Trophoblast cell (in vitro differentiated cells and primary cell): ENCODE measurements around the gene GTF2IRD1.
A peak's percentile ranks its signal among the peaks of the same experiment; 100 is the strongest.
"Not testable (repeated sequence)": the region's sequence is repeated elsewhere in the genome, so short reads cannot be mapped to it uniquely, and the experiment has no call there.

Experiments used
- DNase-seq, 2 donors: peaks; one replicate each; pipeline ENCODE4 v3.0.0-alpha.2; 2016
- H2AFZ ChIP-seq: 2 replicates; pipeline ENCODE4 v1.6.1; 2013; ENCODE audit warnings: low read length, moderate library complexity, mild to moderate bottlenecking; ENCODE audit not compliant: insufficient read depth, poor library complexity
- H2AK5ac ChIP-seq: 2 replicates; pipeline ENCODE4 v1.6.1; 2013; ENCODE audit warnings: mild to moderate bottlenecking, low read length
- H2BK120ac ChIP-seq: 2 replicates; pipeline ENCODE4 v1.6.1; 2013; ENCODE audit warnings: low read length, mild to moderate bottlenecking, moderate library complexity; ENCODE audit not compliant: insufficient read depth, poor library complexity
- H2BK12ac ChIP-seq: 2 replicates; pipeline ENCODE4 v1.6.1; 2013; ENCODE audit warnings: mild to moderate bottlenecking, low read length, moderate library complexity
- H2BK5ac ChIP-seq: 2 replicates; pipeline ENCODE4 v1.6.1; 2013; ENCODE audit warnings: low read length, low read depth, moderate library complexity, mild to moderate bottlenecking; ENCODE audit not compliant: poor library complexity
- H3K14ac ChIP-seq: 2 replicates; pipeline ENCODE4 v1.6.1; 2013; ENCODE audit warnings: mild to moderate bottlenecking, low read length
- H3K18ac ChIP-seq: 2 replicates; pipeline ENCODE4 v1.6.1; 2013; ENCODE audit warnings: mild to moderate bottlenecking, low read length
- H3K23ac ChIP-seq: 2 replicates; pipeline ENCODE4 v1.6.1; 2013; ENCODE audit warnings: low read length
- H3K27ac ChIP-seq: 2 replicates; pipeline ENCODE4 v1.5.1; 2013; ENCODE audit warnings: low read depth, mild to moderate bottlenecking, inconsistent platforms, low read length, moderate library complexity
- H3K27me3 ChIP-seq: 2 replicates; pipeline ENCODE4 v1.6.1; 2013; ENCODE audit warnings: inconsistent platforms, mild to moderate bottlenecking, low read length, moderate library complexity; ENCODE audit not compliant: insufficient read depth
- H3K36me3 ChIP-seq, 2 experiments: 1 replicate in 1 of 2; 2 replicates in 1 of 2; pipeline ENCODE4 v1.6.1; 2013; ENCODE audit warnings: low read length in 2 of 2, mild to moderate bottlenecking in 2 of 2, moderate library complexity in 1 of 2; ENCODE audit not compliant: insufficient read depth in 2 of 2, control insufficient read depth in 1 of 2
- H3K4ac ChIP-seq: 2 replicates; pipeline ENCODE4 v1.6.1; 2013; ENCODE audit warnings: low read depth, mild to moderate bottlenecking, low read length, moderate library complexity
- H3K4me1 ChIP-seq, 2 experiments: 1 replicate in 1 of 2; 2 replicates in 1 of 2; pipeline ENCODE4 v1.6.1; 2013; ENCODE audit warnings: low read length in 2 of 2, mild to moderate bottlenecking in 2 of 2, moderate library complexity in 1 of 2; ENCODE audit not compliant: insufficient read depth in 2 of 2, control insufficient read depth in 1 of 2
- H3K4me2 ChIP-seq: 2 replicates; pipeline ENCODE4 v1.6.1; 2013; ENCODE audit warnings: inconsistent platforms, mild to moderate bottlenecking, low read length, moderate library complexity
- H3K4me3 ChIP-seq: 2 replicates; pipeline ENCODE4 v1.5.1; 2013; ENCODE audit warnings: mild to moderate bottlenecking, low read depth, low read length, inconsistent platforms
- H3K79me1 ChIP-seq: one replicate; pipeline ENCODE4 v1.6.1; 2013; ENCODE audit warnings: low read length
- H3K79me2 ChIP-seq: 2 replicates; pipeline ENCODE4 v1.6.1; 2013; ENCODE audit warnings: low read length, mild to moderate bottlenecking; ENCODE audit not compliant: control insufficient read depth, insufficient read depth, poor library complexity
- H3K9ac ChIP-seq: 2 replicates; pipeline ENCODE4 v1.6.1; 2013; ENCODE audit warnings: mild to moderate bottlenecking, low read length
- H3K9me3 ChIP-seq: 2 replicates; pipeline ENCODE4 v1.6.1; 2013; ENCODE audit warnings: low read depth, mild to moderate bottlenecking, control low read depth, inconsistent platforms, low read length; ENCODE audit not compliant: insufficient read depth
- H4K12ac ChIP-seq: 2 replicates; pipeline ENCODE4 v1.6.1; 2013; ENCODE audit warnings: low read depth, mild to moderate bottlenecking, low read length, moderate library complexity
- H4K8ac ChIP-seq: 2 replicates; pipeline ENCODE4 v1.6.1; 2013; ENCODE audit warnings: low read depth, mild to moderate bottlenecking, low read length, moderate library complexity
- H4K91ac ChIP-seq: one replicate; pipeline ENCODE4 v1.6.1; 2013; ENCODE audit warnings: low read depth, mild to moderate bottlenecking, low read length, moderate library complexity
- WGBS: extraction: QIAGEN DNeasy Blood & Tissue Kit; methylation state at CpG from one replicate; pipeline ENCODE4 v1.1.7; 2013; ENCODE audit warnings: missing lambda C conversion rate; ENCODE audit not compliant: insufficient read length, insufficient coverage; ENCODE audit errors: extremely low coverage; 5-methylcytosine and 5-hydroxymethylcytosine counted together

The GTF2IRD1 gene

DNA sequence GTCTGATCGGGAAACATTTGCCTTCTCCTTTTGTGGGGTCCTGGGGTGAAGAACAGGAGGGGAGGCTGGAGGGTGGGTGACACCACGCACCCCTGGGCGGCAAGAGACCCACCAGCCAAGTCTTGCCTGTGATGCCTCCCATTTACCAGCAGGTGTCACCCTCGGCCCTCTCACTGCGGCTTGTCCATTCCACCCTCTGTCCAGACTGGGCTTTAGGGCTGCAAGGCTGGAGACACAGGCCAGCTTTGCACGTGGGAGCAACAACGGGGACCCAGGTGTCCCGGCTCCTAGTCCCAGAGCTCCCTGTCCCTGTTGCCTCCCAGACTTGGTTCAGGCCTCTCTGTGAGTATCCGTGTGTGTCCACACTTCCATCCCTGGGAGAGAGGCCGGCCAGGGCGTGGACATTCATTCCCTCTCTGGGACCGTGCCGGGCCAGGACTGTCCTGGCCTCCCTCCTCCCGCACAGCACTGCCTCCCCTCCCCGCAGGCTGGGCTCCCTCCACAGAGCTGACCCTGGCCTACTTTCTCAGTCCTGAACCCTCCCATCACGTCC, 36.2 kb upstream of the GTF2IRD1 start:
- Histone ChIP-seq H3K4me3 (no peak overlapping the region), H2BK5ac (no peak overlapping the region), H4K91ac (no peak overlapping the region), H3K36me3 (no peaks in the 10 kb centered on the region), H4K12ac (no peak overlapping the region), H3K18ac (no peak overlapping the region), H2BK120ac (no peak overlapping the region), H3K27me3 (no peaks in the 10 kb centered on the region), H2BK12ac (no peak overlapping the region), H3K9me3 (no peaks in the 10 kb centered on the region), H3K9ac (no peak overlapping the region), H3K79me1 (no peaks in the 10 kb centered on the region), H4K8ac (no peak overlapping the region), H3K27ac (no peak overlapping the region), H3K14ac (no peak overlapping the region), H3K4me1 (no peaks in the 10 kb centered on the region), H3K79me2 (no peaks in the 10 kb centered on the region), H3K23ac (no peak overlapping the region), H3K4ac (no peak overlapping the region), H2AK5ac (no peak overlapping the region), H3K4me2 (no peak overlapping the region), H2AFZ (no peak overlapping the region)
- no CpG with 5 or more reads among the region's 16 CpGs for WGBS
- DNase-seq: peak; percentile 52 to 83

DNA sequence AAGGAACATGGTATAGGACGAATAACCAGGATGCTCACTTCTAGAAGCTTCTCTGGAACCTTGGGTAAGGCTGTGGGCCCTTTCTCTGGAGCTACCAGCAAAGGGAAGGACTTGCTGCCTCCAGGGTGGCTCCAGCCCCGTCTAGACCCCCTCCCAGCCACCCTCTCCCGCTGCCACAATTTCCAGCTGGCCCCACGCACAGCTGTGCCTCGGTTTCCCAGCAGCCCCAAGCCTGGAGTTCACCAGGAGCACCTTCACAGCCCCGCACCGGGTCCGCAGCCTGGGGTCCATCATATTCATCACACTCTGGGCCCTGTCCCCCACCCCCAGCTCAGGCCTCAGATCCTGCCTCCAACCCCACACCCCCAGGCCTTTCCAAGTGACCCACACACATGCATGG, 35.6 kb upstream of the GTF2IRD1 start:
- Histone ChIP-seq H3K79me1 (no peaks in the 10 kb centered on the region), H4K91ac (no peak overlapping the region), H2BK120ac (no peak overlapping the region), H3K79me2 (no peaks in the 10 kb centered on the region), H3K36me3 (no peaks in the 10 kb centered on the region), H3K14ac (no peak overlapping the region), H4K8ac (no peak overlapping the region), H2BK5ac (no peak overlapping the region), H3K23ac (no peak overlapping the region), H3K4me1 (no peaks in the 10 kb centered on the region), H3K18ac (no peak overlapping the region), H2AFZ (no peak overlapping the region), H3K9ac (no peak overlapping the region), H3K4me3 (no peak overlapping the region), H3K9me3 (no peaks in the 10 kb centered on the region), H3K4me2 (no peak overlapping the region), H2AK5ac (no peak overlapping the region), H4K12ac (no peak overlapping the region), H3K4ac (no peak overlapping the region), H2BK12ac (no peak overlapping the region), H3K27me3 (no peaks in the 10 kb centered on the region), H3K27ac (no peak overlapping the region)
- no CpG with 5 or more reads among the region's 8 CpGs for WGBS
- DNase-seq: no peak

DNA sequence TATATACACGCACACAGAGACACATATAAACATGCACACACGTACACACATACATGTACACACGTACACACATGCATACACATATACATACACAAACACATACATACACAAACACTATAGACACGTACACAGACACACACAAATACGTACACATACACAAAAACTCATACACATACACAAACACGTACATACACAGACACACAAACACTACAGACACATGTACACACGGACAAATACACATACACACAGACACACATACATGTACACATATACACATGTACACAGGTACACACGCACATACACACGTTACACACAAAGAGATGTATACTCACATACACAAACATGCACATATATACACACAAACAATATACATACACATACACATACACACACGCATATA, 35.2 kb upstream of the GTF2IRD1 start:
- Histone ChIP-seq H4K12ac (no peak overlapping the region), H2BK12ac (no peak overlapping the region), H3K9me3 (no peaks in the 10 kb centered on the region), H3K79me1 (no peaks in the 10 kb centered on the region), H3K18ac (no peak overlapping the region), H3K4me1 (no peaks in the 10 kb centered on the region), H3K36me3 (no peaks in the 10 kb centered on the region), H2AFZ (no peak overlapping the region), H3K79me2 (no peaks in the 10 kb centered on the region), H3K4ac (no peak overlapping the region), H2AK5ac (no peak overlapping the region), H3K4me3 (no peak overlapping the region), H3K27ac (no peak overlapping the region), H2BK120ac (no peak overlapping the region), H3K14ac (no peak overlapping the region), H3K27me3 (no peaks in the 10 kb centered on the region), H3K4me2 (no peak overlapping the region), H4K91ac (no peak overlapping the region), H3K9ac (no peak overlapping the region), H4K8ac (no peak overlapping the region), H3K23ac (no peak overlapping the region), H2BK5ac (no peak overlapping the region)
- 100% methylated on average over 1 of the region's 10 CpGs for WGBS
- DNase-seq: no peak

DNA sequence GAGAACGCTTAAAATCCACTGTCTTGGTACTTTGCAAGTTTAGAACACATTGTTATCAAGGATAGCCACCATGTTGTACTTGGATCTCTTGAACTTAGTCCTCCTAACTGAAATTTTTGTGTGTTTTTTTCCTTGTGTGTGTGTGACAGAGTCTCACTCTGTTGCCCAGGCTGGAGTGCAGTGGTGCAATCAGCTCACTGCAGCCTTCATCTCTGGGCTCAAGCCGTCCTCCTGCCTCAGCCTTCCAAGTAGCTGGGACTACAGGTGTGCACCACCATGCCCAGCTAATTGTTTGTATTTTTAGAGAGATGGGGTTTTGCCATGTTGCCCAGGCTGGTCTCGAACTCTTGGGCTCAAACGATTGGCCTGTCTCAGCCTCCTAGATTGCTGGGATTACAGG, 34.5 kb upstream of the GTF2IRD1 start:
- H3K36me3 ChIP-seq, H3K23ac ChIP-seq, H3K4ac ChIP-seq, H3K4me3 ChIP-seq, H3K27ac ChIP-seq, H3K18ac ChIP-seq, H2BK120ac ChIP-seq, H3K9me3 ChIP-seq, H4K8ac ChIP-seq, H3K14ac ChIP-seq, DNase-seq, H3K4me2 ChIP-seq, H4K91ac ChIP-seq, H2AFZ ChIP-seq, H2BK12ac ChIP-seq, H2AK5ac ChIP-seq, H3K79me1 ChIP-seq, H2BK5ac ChIP-seq, H4K12ac ChIP-seq, H3K27me3 ChIP-seq, H3K9ac ChIP-seq, H3K79me2 ChIP-seq, H3K4me1 ChIP-seq: not testable (repeated sequence)
- no CpG with 5 or more reads among the region's 4 CpGs for WGBS
